ENCODE results near the gene TRIM10.

Gene TRIM10

GRCh38 chr6:30196376-30196775, 35.4 kb upstream of the TRIM10 start:
- H3K27me3 ChIP-seq (ENCODE audit: control insufficient read depth, insufficient read depth, low read length, poor library complexity, severe bottlenecking) = no peaks in the 10 kb centered on the region
- no peak overlapping the region for H3K27ac ChIP-seq (ENCODE audit: insufficient read depth, low read depth, low read length, poor library complexity, severe bottlenecking)
- H3K36me3 ChIP-seq (ENCODE audit: control insufficient read depth, insufficient read depth, low read length) = peaks cover 14% of the 10 kb centered on the region
- 96 to 97% methylated on average over 12 of the region's 12 CpGs for WGBS, 2 experiments
- H3K4me3 ChIP-seq (ENCODE audit: insufficient read depth, low read depth, low read length) = no peak overlapping the region
- H3K9me3 ChIP-seq (ENCODE audit: control insufficient read depth, low read length) = no peaks in the 10 kb centered on the region
- H3K4me1 ChIP-seq (ENCODE audit: control insufficient read depth, insufficient read depth, low read length) = no peaks in the 10 kb centered on the region

GRCh38 chr6:30195951-30196350, 34.9 kb upstream of the TRIM10 start:
- Histone ChIP-seq H3K4me3 (ENCODE audit: insufficient read depth, low read depth, low read length) (no peak overlapping the region), H3K27me3 (ENCODE audit: control insufficient read depth, insufficient read depth, low read length, poor library complexity, severe bottlenecking) (no peaks in the 10 kb centered on the region), H3K9me3 (ENCODE audit: control insufficient read depth, low read length) (no peaks in the 10 kb centered on the region), H3K36me3 (ENCODE audit: control insufficient read depth, insufficient read depth, low read length) (peaks cover 14% of the 10 kb centered on the region), H3K4me1 (ENCODE audit: control insufficient read depth, insufficient read depth, low read length) (no peaks in the 10 kb centered on the region), H3K27ac (ENCODE audit: insufficient read depth, low read depth, low read length, poor library complexity, severe bottlenecking) (no peak overlapping the region)
- WGBS, 2 experiments = 83 to 89% methylated on average over 1 of the region's 1 CpG

- H3K36me3 ChIP-seq (ENCODE audit: control insufficient read depth, insufficient read depth, low read length) = peaks cover 14% of the 10 kb centered on the region
- 83 to 87% methylated on average over 8 of the region's 8 CpGs for WGBS, 2 experiments
Observed at GRCh38 chr6:30194797-30195690, 34.0 kb upstream of the TRIM10 start.

GRCh38 chr6:30192076-30192475, 31.1 kb upstream of the TRIM10 start:
- Histone ChIP-seq H3K9me3 (ENCODE audit: control insufficient read depth, low read length) (no peaks in the 10 kb centered on the region), H3K27me3 (ENCODE audit: control insufficient read depth, insufficient read depth, low read length, poor library complexity, severe bottlenecking) (no peaks in the 10 kb centered on the region), H3K4me3 (ENCODE audit: insufficient read depth, low read depth, low read length) (no peak overlapping the region), H3K27ac (ENCODE audit: insufficient read depth, low read depth, low read length, poor library complexity, severe bottlenecking) (no peak overlapping the region), H3K4me1 (ENCODE audit: control insufficient read depth, insufficient read depth, low read length) (no peaks in the 10 kb centered on the region), H3K36me3 (ENCODE audit: control insufficient read depth, insufficient read depth, low read length) (peaks cover 20% of the 10 kb centered on the region)
- 94% methylated on average over 7 of the region's 7 CpGs for WGBS, 2 experiments

More at GRCh38 chr6:30194797-30195690, 34.0 kb upstream of the TRIM10 start:
- Histone ChIP-seq H3K27ac (ENCODE audit: insufficient read depth, low read depth, low read length, poor library complexity, severe bottlenecking) (no peak overlapping the region), H3K4me1 (ENCODE audit: control insufficient read depth, insufficient read depth, low read length) (no peaks in the 10 kb centered on the region), H3K4me3 (ENCODE audit: insufficient read depth, low read depth, low read length) (no peak overlapping the region), H3K9me3 (ENCODE audit: control insufficient read depth, low read length) (no peaks in the 10 kb centered on the region), H3K27me3 (ENCODE audit: control insufficient read depth, insufficient read depth, low read length, poor library complexity, severe bottlenecking) (no peaks in the 10 kb centered on the region)

GRCh38 chr6:30188541-30188940, 27.5 kb upstream of the TRIM10 start:
- 95 to 96% methylated on average over 5 of the region's 5 CpGs for WGBS, 2 experiments
- Histone ChIP-seq H3K36me3 (ENCODE audit: control insufficient read depth, insufficient read depth, low read length) (peaks cover 11% of the 10 kb centered on the region), H3K27ac (ENCODE audit: insufficient read depth, low read depth, low read length, poor library complexity, severe bottlenecking) (no peak overlapping the region), H3K27me3 (ENCODE audit: control insufficient read depth, insufficient read depth, low read length, poor library complexity, severe bottlenecking) (no peaks in the 10 kb centered on the region), H3K4me3 (ENCODE audit: insufficient read depth, low read depth, low read length) (no peak overlapping the region), H3K9me3 (ENCODE audit: control insufficient read depth, low read length) (no peaks in the 10 kb centered on the region), H3K4me1 (ENCODE audit: control insufficient read depth, insufficient read depth, low read length) (no peaks in the 10 kb centered on the region)

GRCh38 chr6:30185846-30186484, 25.0 kb upstream of the TRIM10 start:
- 93 to 95% methylated on average over 20 of the region's 20 CpGs for WGBS, 2 experiments
- Histone ChIP-seq H3K4me1 (ENCODE audit: control insufficient read depth, insufficient read depth, low read length) (no peaks in the 10 kb centered on the region), H3K4me3 (ENCODE audit: insufficient read depth, low read depth, low read length) (no peak overlapping the region), H3K36me3 (ENCODE audit: control insufficient read depth, insufficient read depth, low read length) (peaks cover 11% of the 10 kb centered on the region), H3K9me3 (ENCODE audit: control insufficient read depth, low read length) (no peaks in the 10 kb centered on the region), H3K27me3 (ENCODE audit: control insufficient read depth, insufficient read depth, low read length, poor library complexity, severe bottlenecking) (no peaks in the 10 kb centered on the region), H3K27ac (ENCODE audit: insufficient read depth, low read depth, low read length, poor library complexity, severe bottlenecking) (no peak overlapping the region)

- 93% methylated on average over 5 of the region's 5 CpGs for WGBS, 2 experiments
- Histone ChIP-seq H3K9me3 (ENCODE audit: control insufficient read depth, low read length) (no peaks in the 10 kb centered on the region), H3K4me1 (ENCODE audit: control insufficient read depth, insufficient read depth, low read length) (no peaks in the 10 kb centered on the region), H3K27ac (ENCODE audit: insufficient read depth, low read depth, low read length, poor library complexity, severe bottlenecking) (no peak overlapping the region), H3K27me3 (ENCODE audit: control insufficient read depth, insufficient read depth, low read length, poor library complexity, severe bottlenecking) (no peaks in the 10 kb centered on the region), H3K4me3 (ENCODE audit: insufficient read depth, low read depth, low read length) (no peak overlapping the region), H3K36me3 (ENCODE audit: control insufficient read depth, insufficient read depth, low read length) (peaks cover 11% of the 10 kb centered on the region)
Observed at GRCh38 chr6:30184417-30185031, 23.5 kb upstream of the TRIM10 start.

GRCh38 chr6:30180145-30180544, 19.1 kb upstream of the TRIM10 start:
- 90% methylated on average over 1 of the region's 1 CpG; no CpG with 5 or more reads in 1 of the 2 experiments for WGBS, 2 experiments
- no peaks in the 10 kb centered on the region for H3K9me3 ChIP-seq (ENCODE audit: control insufficient read depth, low read length)
- peaks cover 2% of the 10 kb centered on the region for H3K27me3 ChIP-seq (ENCODE audit: control insufficient read depth, insufficient read depth, low read length, poor library complexity, severe bottlenecking)
- H3K4me3 ChIP-seq (ENCODE audit: insufficient read depth, low read depth, low read length) = no peak overlapping the region
- H3K27ac ChIP-seq (ENCODE audit: insufficient read depth, low read depth, low read length, poor library complexity, severe bottlenecking) = no peak overlapping the region
- no peaks in the 10 kb centered on the region for H3K36me3 ChIP-seq (ENCODE audit: control insufficient read depth, insufficient read depth, low read length)
- H3K4me1 ChIP-seq (ENCODE audit: control insufficient read depth, insufficient read depth, low read length) = no peaks in the 10 kb centered on the region

GRCh38 chr6:30178837-30179236, 17.8 kb upstream of the TRIM10 start:
- no peak overlapping the region for H3K27ac ChIP-seq (ENCODE audit: insufficient read depth, low read depth, low read length, poor library complexity, severe bottlenecking)
- H3K36me3 ChIP-seq (ENCODE audit: control insufficient read depth, insufficient read depth, low read length) = no peaks in the 10 kb centered on the region
- H3K9me3 ChIP-seq (ENCODE audit: control insufficient read depth, low read length) = no peaks in the 10 kb centered on the region
- no peak overlapping the region for H3K4me3 ChIP-seq (ENCODE audit: insufficient read depth, low read depth, low read length)
- peaks cover 7% of the 10 kb centered on the region for H3K27me3 ChIP-seq (ENCODE audit: control insufficient read depth, insufficient read depth, low read length, poor library complexity, severe bottlenecking)
- no peaks in the 10 kb centered on the region for H3K4me1 ChIP-seq (ENCODE audit: control insufficient read depth, insufficient read depth, low read length)
- 97 to 100% methylated on average over 1 of the region's 1 CpG for WGBS, 2 experiments

GRCh38 chr6:30175765-30176164, 14.8 kb upstream of the TRIM10 start:
- WGBS, 2 experiments = no CpG with 5 or more reads among the region's 2 CpGs
- H3K9me3 ChIP-seq (ENCODE audit: control insufficient read depth, low read length) = no peaks in the 10 kb centered on the region
- no peaks in the 10 kb centered on the region for H3K36me3 ChIP-seq (ENCODE audit: control insufficient read depth, insufficient read depth, low read length)
- peaks cover 38% of the 10 kb centered on the region for H3K27me3 ChIP-seq (ENCODE audit: control insufficient read depth, insufficient read depth, low read length, poor library complexity, severe bottlenecking)
- H3K27ac ChIP-seq (ENCODE audit: insufficient read depth, low read depth, low read length, poor library complexity, severe bottlenecking) = no peak overlapping the region
- H3K4me1 ChIP-seq (ENCODE audit: control insufficient read depth, insufficient read depth, low read length) = no peaks in the 10 kb centered on the region
- no peak overlapping the region for H3K4me3 ChIP-seq (ENCODE audit: insufficient read depth, low read depth, low read length)

All from ectodermal cell (in vitro differentiated cells).